Activated CD4-positive, alpha-beta memory T cell treated with anti-CD3 and anti-CD28 coated beads, Interleukin-2, amount 10 ng/mL, durations not matched to agents 7 days and 5 days (primary cell): Measurements from ENCODE around the gene TMEM223. TPM values are rescaled to one million over a fixed set of nuclear protein-coding genes. Genes with fewer than 3 reads are reported as not detected.

Experiments
- CTCF ChIA-PET: fragments of 350-600 bp; sonication (Branson Sonifier 250); formaldehyde crosslinking; loops from one replicate; lab custom pipeline; 2021; ENCODE audit warnings: antibody characterized with exemption, inconsistent platforms; lab: Charles Lee
- POLR2A ChIA-PET: fragments of 350-600 bp; sonication (Branson Sonifier 250); formaldehyde crosslinking; loops from one replicate; lab custom pipeline; 2021; ENCODE audit warnings: antibody characterized with exemption; lab: Charles Lee
- DNase-seq: peaks from one replicate; pipeline ENCODE4 v3.0.0-alpha.2; 2020
- H3K27ac Mint-ChIP-seq: one replicate; pipeline ENCODE4 v1.8.0; 2021; ENCODE audit warnings: mild to moderate bottlenecking, mixed read lengths
- H3K27me3 Mint-ChIP-seq: one replicate; pipeline ENCODE4 v1.8.0; 2021; ENCODE audit warnings: mixed read lengths
- H3K36me3 Mint-ChIP-seq: one replicate; pipeline ENCODE4 v1.8.0; 2021; ENCODE audit warnings: low read depth, mixed read lengths
- H3K4me1 Mint-ChIP-seq: one replicate; pipeline ENCODE4 v1.8.0; 2021; ENCODE audit warnings: mixed read lengths
- H3K4me3 Mint-ChIP-seq: one replicate; pipeline ENCODE4 v1.8.0; 2021; ENCODE audit warnings: mild to moderate bottlenecking, mixed read lengths
- H3K9me3 Mint-ChIP-seq: one replicate; pipeline ENCODE4 v1.8.0; 2021; ENCODE audit warnings: mixed read lengths
- total RNA-seq, 2 experiments: library from RNA; stranded (reverse); gene quantifications; one replicate each; pipeline ENCODE4 v1.2.3, GENCODE V29; 2021

Gene TMEM223
- total RNA-seq, 2 experiments from 2014 or later = 18.0 to 21.0 TPM

DNA sequence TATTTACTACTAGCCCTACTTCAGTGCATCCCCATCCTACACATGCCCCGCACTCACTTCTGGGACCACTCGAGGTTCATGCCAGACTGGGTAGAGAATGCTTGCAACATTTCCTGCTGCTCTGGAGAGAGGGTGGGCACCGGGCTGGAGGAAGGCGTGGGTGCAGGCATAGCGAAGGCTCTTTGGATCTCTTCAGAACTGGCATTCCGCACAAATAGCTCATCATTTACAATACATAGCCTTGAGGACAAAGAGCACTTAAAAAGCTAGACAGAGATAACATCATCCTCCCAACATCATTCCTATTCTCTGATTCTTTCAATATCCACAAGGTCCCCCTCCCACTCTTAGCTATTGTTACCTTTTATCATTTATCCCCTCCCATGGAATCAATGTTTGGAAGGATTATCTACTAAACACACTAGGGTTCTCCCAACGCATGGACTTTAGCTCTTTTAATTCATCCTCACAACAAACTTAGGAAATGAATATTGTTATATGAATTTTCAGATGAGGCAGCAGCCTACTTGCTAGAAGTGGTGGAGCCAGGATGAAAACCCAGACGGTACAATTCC is 2.5 kb upstream of the TMEM223 start:
- H3K27ac Mint-ChIP-seq = peak overlapping the region; percentile 5
- peaks cover 29% of the 10 kb centered on the region for H3K4me1 Mint-ChIP-seq
- ChIA-PET POLR2A (interaction anchor here (0.8 to 11.3 kb wide), 10 partner anchors 11 to 130 kb away, joined by 3 to 224 read pairs (median 6); partner anchors contain the start of genes C11orf98, CSKMT, NXF1 and SLC3A2), CTCF (interaction anchor here (1.0 to 2.0 kb wide), 2 partner anchors 8 to 12 kb away, joined by 5 read pairs; partner anchors contain the start of gene NXF1)
- H3K9me3 Mint-ChIP-seq = no peaks in the 10 kb centered on the region
- no peak overlapping the region for H3K4me3 Mint-ChIP-seq
- peaks cover 79% of the 10 kb centered on the region for H3K36me3 Mint-ChIP-seq
- DNase-seq = no peak
- H3K27me3 Mint-ChIP-seq = no peaks in the 10 kb centered on the region

- Mint-ChIP-seq H3K27ac (peak overlapping the region; percentile 97), H3K27me3 (no peaks in the 10 kb centered on the region), H3K36me3 (peaks cover 69% of the 10 kb centered on the region), H3K4me1 (peaks cover 46% of the 10 kb centered on the region), H3K4me3 (peak overlapping the region; percentile 90), H3K9me3 (no peaks in the 10 kb centered on the region)
- ChIA-PET CTCF (interaction anchor here (1.0 to 1.4 kb wide), 3 partner anchors 9 to 70 kb away, joined by 3 to 5 read pairs (median 5); no protein-coding TSS in a partner anchor), POLR2A (interaction anchor here (1.0 to 11.3 kb wide), 10 partner anchors 9 to 127 kb away, joined by 3 to 224 read pairs (median 6); partner anchors contain the start of genes C11orf98, CSKMT, NXF1 and SLC3A2)
- DNase-seq = no peak
These were observed 383 bp upstream of the TMEM223 start for GRCh38 chr11:62792202-62792575.

GRCh38 chr11:62789576-62789975 is 2.2 kb downstream of the TMEM223 start:
- ChIA-PET POLR2A (interaction anchor here (1.2 to 11.3 kb wide), 11 partner anchors 11 to 143 kb away, joined by 3 to 224 read pairs (median 44); partner anchors contain the start of genes GANAB, HNRNPUL2, NXF1 and POLR2G), CTCF (interaction anchor here (1.0 to 2.4 kb wide), 3 partner anchors 16 to 92 kb away, joined by 3 to 7 read pairs (median 4); partner anchors contain the start of genes NXF1 and ZBTB3)
- Mint-ChIP-seq H3K4me1 (peaks cover 55% of the 10 kb centered on the region), H3K27ac (peak overlapping the region; percentile 97), H3K27me3 (no peaks in the 10 kb centered on the region), H3K9me3 (no peaks in the 10 kb centered on the region), H3K36me3 (peaks cover 52% of the 10 kb centered on the region), H3K4me3 (peak overlapping the region; percentile 95)
- no peak for DNase-seq

GRCh38 chr11:62788991-62789390 is 2.8 kb downstream of the TMEM223 start:
- peaks cover 53% of the 10 kb centered on the region for H3K4me1 Mint-ChIP-seq
- ChIA-PET CTCF (interaction anchor here (1.0 to 5.0 kb wide), 7 partner anchors 16 to 108 kb away, joined by 3 to 108 read pairs (median 7); partner anchors contain the start of genes NXF1, STX5, TAF6L and TEX54), POLR2A (interaction anchor here (1.2 to 11.3 kb wide), 16 partner anchors 8 to 143 kb away, joined by 3 to 224 read pairs (median 34); partner anchors contain the start of genes GANAB, HNRNPUL2, NXF1 and POLR2G)
- DNase-seq = no peak
- no peaks in the 10 kb centered on the region for H3K27me3 Mint-ChIP-seq
- peak overlapping the region; percentile 97 for H3K27ac Mint-ChIP-seq
- H3K4me3 Mint-ChIP-seq = peak overlapping the region; percentile 95
- no peaks in the 10 kb centered on the region for H3K9me3 Mint-ChIP-seq
- peaks cover 46% of the 10 kb centered on the region for H3K36me3 Mint-ChIP-seq

DNA sequence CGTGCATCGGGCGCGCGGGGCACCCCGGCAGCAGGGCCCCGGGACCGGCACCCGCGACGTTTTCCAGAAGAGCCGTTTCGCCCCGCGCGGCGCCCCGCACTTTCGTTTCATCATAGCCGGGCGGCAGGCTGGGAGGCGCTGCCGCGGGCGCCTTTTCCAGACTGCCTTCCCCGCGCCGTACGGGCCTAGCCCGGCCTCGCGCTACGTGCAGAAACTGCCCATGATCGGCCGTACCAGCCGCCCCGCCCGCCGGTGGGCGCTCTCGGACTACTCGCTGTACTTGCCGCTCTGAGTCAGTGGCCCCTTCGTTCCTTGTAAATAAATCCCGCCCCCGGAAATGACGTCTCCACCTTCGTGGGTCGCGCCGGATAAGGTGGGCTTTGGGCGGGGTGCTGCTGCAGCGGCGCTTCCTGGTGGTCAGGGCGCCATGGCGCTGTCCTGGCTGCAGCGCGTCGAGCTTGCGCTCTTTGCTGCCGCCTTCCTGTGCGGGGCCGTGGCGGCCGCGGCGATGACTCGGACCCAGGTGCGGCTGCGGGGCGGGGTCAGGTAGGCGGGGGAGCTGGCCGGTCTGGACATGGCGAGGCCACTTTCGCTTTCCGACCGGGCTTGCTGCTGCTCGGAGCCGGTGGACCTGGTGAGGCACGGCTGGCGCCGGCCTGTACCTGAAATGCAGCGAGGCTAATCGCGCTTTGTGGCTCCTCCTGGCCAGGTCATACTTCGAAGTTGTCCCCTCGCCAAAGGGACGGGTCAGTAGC is 4.6 kb downstream of the TMEM223 start, which contains the start of gene TMEM179B:
TMEM179B (plus strand) TSS at position 398 of the 755 bp plus-strand sequence; CDS start at position 428, 30 bp downstream.
- Mint-ChIP-seq H3K9me3 (no peaks in the 10 kb centered on the region), H3K4me3 (peak within 1 kb of the TSS; percentile 95), H3K36me3 (peaks cover 44% of the 10 kb centered on the region), H3K27me3 (no peaks in the 10 kb centered on the region), H3K27ac (peak within 1 kb of the TSS; percentile 97), H3K4me1 (peaks cover 47% of the 10 kb centered on the region)
- POLR2A ChIA-PET = interaction anchor here (0.6 to 11.3 kb wide), 39 partner anchors 10 to 363 kb away, joined by 3 to 224 read pairs (median 7); partner anchors contain the start of genes B3GAT3, GNG3, HNRNPUL2 and INTS5
- CTCF ChIA-PET = interaction anchor here (0.7 to 5.0 kb wide), 43 partner anchors 7 to 362 kb away, joined by 3 to 108 read pairs (median 5); partner anchors contain the start of genes C11orf98, CSKMT, GNG3 and HNRNPUL2
- DNase-seq = peak; percentile 98

DNA sequence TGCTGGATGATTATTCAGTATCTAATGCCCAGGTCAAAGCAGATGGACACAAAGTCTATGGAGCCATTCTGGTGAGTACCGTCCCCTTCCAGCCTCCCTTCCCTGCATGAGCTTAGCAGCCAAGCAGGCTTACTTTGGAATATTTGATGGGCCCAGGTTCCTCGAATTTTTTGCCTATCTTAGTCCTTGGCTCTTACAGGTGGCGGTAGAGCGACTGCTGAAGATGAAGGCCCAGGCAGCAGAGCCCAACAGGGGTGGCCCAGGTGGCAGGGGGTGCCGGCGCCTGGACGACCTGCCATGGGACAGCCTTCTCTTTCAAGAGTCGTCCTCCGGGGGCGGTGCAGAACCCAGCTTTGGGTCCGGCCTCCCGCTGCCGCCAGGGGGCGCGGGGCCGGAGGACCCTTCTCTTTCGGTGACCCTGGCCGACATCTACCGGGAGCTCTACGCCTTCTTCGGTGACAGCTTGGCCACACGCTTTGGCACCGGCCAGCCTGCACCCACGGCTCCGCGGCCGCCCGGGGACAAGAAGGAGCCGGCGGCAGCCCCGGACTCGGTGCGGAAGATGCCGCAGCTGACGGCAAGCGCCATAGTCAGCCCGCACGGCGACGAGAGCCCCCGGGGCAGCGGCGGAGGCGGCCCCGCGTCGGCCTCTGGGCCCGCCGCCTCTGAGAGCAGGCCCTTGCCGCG is 5.3 kb downstream of the TMEM223 start:
- peak overlapping the region; percentile 85 for H3K27ac Mint-ChIP-seq
- peak overlapping the region; percentile 83 for H3K4me3 Mint-ChIP-seq
- DNase-seq = peak; percentile 89
- peaks cover 39% of the 10 kb centered on the region for H3K36me3 Mint-ChIP-seq
- ChIA-PET POLR2A (interaction anchor here (0.8 to 11.3 kb wide), 31 partner anchors 10 to 195 kb away, joined by 3 to 224 read pairs (median 10); partner anchors contain the start of genes B3GAT3, GNG3, HNRNPUL2 and INTS5), CTCF (interaction anchor here (0.7 to 5.0 kb wide), 47 partner anchors 8 to 362 kb away, joined by 3 to 108 read pairs (median 5); partner anchors contain the start of genes C11orf98, CSKMT, GNG3 and HNRNPUL2)
- no peaks in the 10 kb centered on the region for H3K27me3 Mint-ChIP-seq
- H3K4me1 Mint-ChIP-seq = peaks cover 43% of the 10 kb centered on the region
- no peaks in the 10 kb centered on the region for H3K9me3 Mint-ChIP-seq

DNA sequence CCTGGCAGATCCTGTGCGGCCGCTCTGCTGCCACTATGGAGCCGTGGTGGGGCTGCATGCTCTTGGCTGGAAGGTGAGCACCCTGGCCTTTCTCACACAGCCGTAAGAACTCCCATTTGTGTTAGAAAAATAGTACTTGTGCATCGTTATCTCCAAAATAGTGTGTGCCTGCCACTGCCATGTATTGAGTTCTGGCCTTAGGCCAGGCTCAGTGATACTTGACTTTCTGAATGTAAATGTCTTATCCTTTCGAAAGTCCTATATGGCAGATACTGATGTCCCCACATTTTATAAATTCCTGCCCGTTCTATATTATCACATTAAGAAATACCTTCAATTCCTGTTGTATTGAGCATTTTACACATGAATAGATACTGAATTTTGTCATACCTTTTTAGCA is 9.1 kb downstream of the TMEM223 start:
- Mint-ChIP-seq H3K9me3 (no peaks in the 10 kb centered on the region), H3K4me1 (peaks cover 12% of the 10 kb centered on the region), H3K27me3 (no peaks in the 10 kb centered on the region), H3K4me3 (no peak overlapping the region), H3K36me3 (peaks cover 18% of the 10 kb centered on the region), H3K27ac (no peak overlapping the region)
- DNase-seq = no peak
- ChIA-PET CTCF (no interaction called here), POLR2A (interaction anchor here (0.6 kb wide), 1 partner anchor 58 kb away, joined by 3 read pairs; no protein-coding TSS in a partner anchor)

DNA sequence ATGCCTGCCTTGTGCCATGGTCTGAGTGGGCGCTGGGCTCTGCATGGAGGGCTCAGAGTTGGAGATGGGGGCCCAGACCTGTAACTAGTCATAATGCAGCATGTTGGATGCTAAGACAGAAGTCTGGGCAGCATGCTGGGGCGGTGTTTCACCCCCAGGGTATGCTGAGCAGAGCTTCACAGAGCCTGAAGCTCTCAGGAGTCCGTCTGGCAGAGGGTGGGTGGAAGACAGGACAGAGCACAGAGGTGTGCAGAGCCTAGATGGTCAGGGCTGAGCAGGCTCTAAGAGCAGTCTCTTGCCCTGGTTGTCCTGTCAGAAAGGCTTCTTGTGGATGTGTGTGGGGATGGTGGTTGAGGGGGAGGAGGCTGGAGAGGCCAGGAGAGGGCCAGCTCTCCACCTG is 13.4 kb downstream of the TMEM223 start:
- POLR2A ChIA-PET = interaction anchor here (2.2 kb wide), 1 partner anchor 62 kb away, joined by 10 read pairs; the partner anchor contains the start of gene WDR74

DNA sequence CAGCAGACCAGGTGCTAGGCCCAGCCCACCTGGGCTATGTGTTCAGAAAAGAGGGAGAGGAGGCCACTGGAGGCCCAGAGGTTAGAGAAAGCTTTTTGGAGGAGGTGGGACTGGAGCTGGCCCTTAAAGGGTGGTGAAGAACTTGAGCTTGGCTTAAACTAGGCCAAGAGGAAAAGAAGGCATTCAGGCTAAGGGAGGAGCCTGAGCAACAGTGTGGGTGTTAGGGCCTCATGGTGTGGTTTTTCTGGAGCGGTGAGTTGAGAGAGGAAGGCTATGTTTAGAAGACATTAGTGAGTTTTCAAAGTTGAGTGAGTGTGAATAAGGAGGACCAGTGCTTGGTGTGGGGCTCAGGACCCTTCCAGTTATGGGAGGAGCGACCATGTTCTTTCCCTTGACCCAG is 14.4 kb downstream of the TMEM223 start:
- POLR2A ChIA-PET = interaction anchor here (1.6 to 3.5 kb wide), 3 partner anchors 10 to 104 kb away, joined by 6 to 24 read pairs (median 10); partner anchors contain the start of genes SLC3A2, TMEM179B and WDR74
- no peaks in the 10 kb centered on the region for H3K27me3 Mint-ChIP-seq
- CTCF ChIA-PET = interaction anchor here (0.8 to 8.8 kb wide), 4 partner anchors 9 to 352 kb away, joined by 3 to 108 read pairs (median 4); partner anchors contain the start of genes HNRNPUL2, TMEM179B and ZBTB3
- DNase-seq = no peak
- no peaks in the 10 kb centered on the region for H3K9me3 Mint-ChIP-seq
- peaks cover 13% of the 10 kb centered on the region for H3K4me1 Mint-ChIP-seq
- H3K36me3 Mint-ChIP-seq = peaks cover 13% of the 10 kb centered on the region
- no peak overlapping the region for H3K4me3 Mint-ChIP-seq
- peak overlapping the region; percentile 49 for H3K27ac Mint-ChIP-seq

More for the DNA sequence above, 13.4 kb downstream of the TMEM223 start:
- Mint-ChIP-seq H3K27ac (peak overlapping the region; percentile 42), H3K36me3 (peaks cover 17% of the 10 kb centered on the region), H3K4me1 (peaks cover 13% of the 10 kb centered on the region), H3K9me3 (no peaks in the 10 kb centered on the region), H3K27me3 (no peaks in the 10 kb centered on the region), H3K4me3 (no peak overlapping the region)
- DNase-seq = no peak
- CTCF ChIA-PET = no interaction called here

GRCh38 chr11:62775646-62776045 is 16.2 kb downstream of the TMEM223 start:
- CTCF ChIA-PET = interaction anchor here (0.8 to 8.8 kb wide), 3 partner anchors 11 to 39 kb away, joined by 3 to 108 read pairs (median 3); partner anchors contain the start of genes TMEM179B and ZBTB3
- H3K27ac Mint-ChIP-seq = no peak overlapping the region
- DNase-seq = no peak
- H3K9me3 Mint-ChIP-seq = no peaks in the 10 kb centered on the region
- H3K4me3 Mint-ChIP-seq = no peak overlapping the region
- POLR2A ChIA-PET = interaction anchor here (1.0 to 7.7 kb wide), 8 partner anchors 12 to 106 kb away, joined by 3 to 73 read pairs (median 5); partner anchors contain the start of genes NXF1, POLR2G, SLC3A2 and TMEM179B
- peaks cover 24% of the 10 kb centered on the region for H3K4me1 Mint-ChIP-seq
- H3K36me3 Mint-ChIP-seq = peaks cover 12% of the 10 kb centered on the region
- no peaks in the 10 kb centered on the region for H3K27me3 Mint-ChIP-seq

- Mint-ChIP-seq H3K4me3 (no peak overlapping the region), H3K9me3 (no peaks in the 10 kb centered on the region), H3K27ac (no peak overlapping the region), H3K27me3 (no peaks in the 10 kb centered on the region), H3K4me1 (peaks cover 36% of the 10 kb centered on the region), H3K36me3 (peaks cover 15% of the 10 kb centered on the region)
- ChIA-PET POLR2A (interaction anchor here (0.6 to 7.7 kb wide), 9 partner anchors 13 to 106 kb away, joined by 3 to 73 read pairs (median 4); partner anchors contain the start of genes NXF1, POLR2G, SLC3A2 and STX5), CTCF (interaction anchor here (0.6 to 8.8 kb wide), 4 partner anchors 12 to 38 kb away, joined by 3 to 108 read pairs (median 4); partner anchors contain the start of genes TMEM179B and ZBTB3)
- DNase-seq = no peak
These were observed 17.4 kb downstream of the TMEM223 start for GRCh38 chr11:62774407-62774806.
